ENCODE data around the gene PDE4A.
A peak's percentile ranks its signal among the peaks of the same experiment; 100 is the strongest.

The PDE4A gene

DNA sequence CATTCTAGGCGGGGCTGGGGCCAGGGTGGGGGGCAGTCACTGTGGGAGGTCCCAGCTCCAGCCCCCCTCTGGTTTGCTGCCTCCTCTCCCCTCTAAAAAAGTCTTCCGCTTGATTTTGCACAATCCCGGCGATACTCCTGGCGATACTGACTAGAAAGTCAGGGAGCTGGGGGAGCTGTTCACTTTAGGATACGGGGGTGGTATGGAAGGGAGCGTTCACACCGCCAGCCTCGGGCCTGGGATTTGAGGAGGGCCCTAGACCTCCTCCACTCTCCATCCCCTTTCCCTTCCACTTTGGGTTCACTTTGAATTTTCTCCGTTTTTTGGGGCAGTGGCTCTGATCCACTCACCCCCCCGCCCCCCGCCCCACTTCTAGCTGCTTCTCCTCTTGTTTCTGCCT is 47.8 kb downstream of the PDE4A start:
- no peak for DNase-seq

GRCh38 chr19:10471909-10472308 is 51.6 kb downstream of the PDE4A start:
- no peak for DNase-seq

DNA sequence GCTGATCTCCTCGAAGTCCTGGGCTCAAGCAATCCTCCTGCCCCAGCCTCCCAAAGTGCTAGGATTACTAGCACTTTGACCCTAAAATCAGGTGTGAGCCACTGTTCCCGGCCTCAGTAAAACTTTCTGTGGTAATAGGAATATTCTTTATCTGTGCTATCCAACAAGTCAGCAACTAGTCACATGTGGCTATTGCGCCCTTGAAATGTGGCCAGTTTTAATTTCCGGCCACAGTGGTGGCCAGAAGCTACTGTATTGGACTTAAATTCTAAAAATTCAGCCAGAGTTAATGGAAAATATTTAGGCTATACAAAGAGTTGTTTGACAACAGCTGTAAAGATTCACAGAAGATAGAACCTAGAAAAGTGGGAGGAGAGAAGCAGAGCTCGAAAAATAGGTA is 52.9 kb downstream of the PDE4A start:
- DNase-seq: no peak

DNA sequence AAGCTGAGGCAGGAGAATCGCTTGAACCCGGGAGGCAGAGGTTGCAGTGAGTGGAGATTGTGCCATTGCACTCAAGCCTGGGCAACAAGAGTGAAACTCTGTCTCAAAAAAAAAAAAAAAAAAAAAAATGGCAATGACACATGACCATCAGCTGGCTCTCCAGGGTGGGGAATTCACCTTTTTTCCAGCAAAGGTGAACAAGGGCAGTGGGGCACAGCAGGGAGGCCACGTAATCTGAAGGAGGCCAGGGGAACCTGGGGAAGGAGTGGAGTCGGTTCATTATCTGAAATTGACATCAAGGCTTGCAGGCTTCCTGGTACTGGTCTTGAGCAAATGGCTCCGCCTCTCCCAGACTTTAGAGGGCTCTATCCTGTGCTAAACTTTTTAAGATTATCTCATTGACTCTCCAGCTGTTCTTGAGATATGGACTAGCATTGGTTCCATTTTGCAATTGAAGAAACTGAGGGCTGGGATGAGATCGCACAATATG is 54.7 kb downstream of the PDE4A start:
- no peak for DNase-seq

GRCh38 chr19:10478476-10478875 is 58.1 kb downstream of the PDE4A start:
- DNase-seq: no peak

DNA sequence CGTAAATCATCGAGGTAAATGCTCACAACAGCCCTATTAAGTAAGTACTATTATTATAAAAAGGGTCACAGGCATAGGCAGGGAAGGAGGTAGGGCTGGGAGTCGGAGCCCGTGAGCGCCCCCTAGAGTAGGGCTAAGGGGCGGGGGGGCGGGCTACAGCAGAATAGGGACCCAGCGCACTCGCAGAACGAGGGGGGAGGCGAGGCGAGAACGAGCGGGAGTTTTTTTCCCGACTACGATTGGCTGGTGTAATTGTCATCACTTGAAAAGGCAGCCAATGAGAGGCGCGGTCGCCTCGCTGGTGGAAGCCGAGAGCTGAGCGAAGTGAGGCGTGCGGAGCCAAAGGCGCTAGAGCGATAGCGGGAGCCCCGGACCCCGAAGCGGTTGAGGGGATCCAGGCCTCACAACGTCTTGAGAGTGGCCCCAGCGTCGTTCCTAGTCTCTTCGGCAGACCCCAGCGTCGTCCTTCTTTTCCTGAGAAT is 58.6 kb downstream of the PDE4A start:
- peak; percentile 93 for DNase-seq

DNA sequence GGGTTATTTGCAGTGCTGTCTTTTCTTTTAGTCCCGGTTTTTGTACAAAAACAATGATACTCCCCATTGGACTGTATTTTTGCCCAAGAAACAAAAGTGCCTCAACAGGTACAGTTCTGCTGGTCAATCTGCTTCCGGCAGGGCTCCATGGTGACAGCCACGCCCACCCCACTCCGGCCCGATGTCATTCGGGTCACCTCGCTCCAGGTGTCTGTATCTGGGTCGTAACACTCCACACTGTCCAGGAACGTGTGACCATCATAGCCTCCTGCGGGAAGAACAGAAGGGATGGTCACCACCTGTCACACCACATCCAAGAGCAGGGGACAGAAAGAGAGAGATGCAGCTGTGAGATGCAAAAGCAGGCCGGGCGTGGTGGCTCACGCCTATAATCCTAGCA is 66.2 kb downstream of the PDE4A start:
- no peak for DNase-seq

DNA sequence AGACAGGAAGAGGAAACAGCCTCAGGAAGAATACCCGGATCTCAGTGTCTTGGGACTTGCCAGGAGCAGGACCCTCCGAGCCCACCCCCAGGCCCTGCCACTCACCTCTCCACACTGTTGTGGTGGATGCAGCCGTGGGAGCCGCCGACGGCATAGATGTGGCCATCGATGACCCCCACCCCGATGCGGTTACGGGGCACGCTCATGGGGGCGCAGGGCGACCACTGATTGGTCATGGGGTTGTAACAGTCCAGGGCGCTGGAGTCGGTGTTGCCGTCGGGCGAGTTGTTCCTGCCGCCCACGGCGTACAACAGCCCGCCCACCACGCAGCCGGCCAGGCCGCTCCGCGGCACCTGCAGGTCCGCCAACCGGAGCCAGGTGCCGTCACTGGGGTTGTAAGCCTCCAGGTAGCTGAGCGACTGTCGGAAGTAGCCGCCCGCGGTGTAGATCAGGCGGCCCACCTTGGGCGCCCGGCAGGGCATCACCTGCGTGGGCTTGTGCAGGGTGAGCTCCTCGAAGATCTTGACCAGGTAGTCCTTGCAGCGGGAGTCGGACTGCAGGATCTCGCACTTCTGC is 71.2 kb downstream of the PDE4A start:
- no peak for DNase-seq

GRCh38 chr19:10497371-10497770 is 77.0 kb downstream of the PDE4A start:
- no peak for DNase-seq

DNA sequence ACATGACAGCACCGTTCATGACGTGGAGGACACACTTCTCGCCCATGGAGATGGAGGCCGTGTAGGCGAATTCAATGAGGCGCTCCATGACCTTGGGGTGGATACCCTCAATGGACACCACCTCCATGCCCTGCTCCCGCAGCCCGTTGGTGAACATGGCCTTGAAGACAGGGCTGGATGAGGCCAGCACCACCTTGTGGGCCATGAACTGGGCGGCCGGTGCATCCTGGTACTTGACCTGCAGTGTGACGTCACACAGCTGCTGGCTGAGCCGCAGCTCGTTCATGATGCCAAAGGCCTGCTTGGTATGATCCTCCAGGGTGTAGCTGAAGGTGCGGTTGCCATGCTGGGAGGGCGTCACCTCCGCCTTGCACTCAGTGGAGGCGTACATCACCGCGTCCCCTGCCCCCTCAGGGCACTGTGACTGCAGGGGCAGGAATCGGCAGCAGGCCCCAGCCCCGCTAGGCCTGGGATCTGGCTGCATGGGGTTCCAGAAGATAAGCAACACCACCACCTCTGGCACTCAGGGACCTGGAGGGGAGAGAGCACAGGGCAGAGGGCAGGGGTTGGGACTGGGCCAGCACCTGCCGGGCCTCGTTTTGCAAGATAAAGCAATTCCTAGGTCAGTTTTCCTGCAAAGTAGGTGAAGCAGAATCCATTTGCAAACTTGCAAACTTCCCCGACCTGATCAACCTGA is 79.4 kb downstream of the PDE4A start:
- DNase-seq: no peak

GRCh38 chr19:10500247-10500592 is 79.9 kb downstream of the PDE4A start:
- no peak for DNase-seq

DNA sequence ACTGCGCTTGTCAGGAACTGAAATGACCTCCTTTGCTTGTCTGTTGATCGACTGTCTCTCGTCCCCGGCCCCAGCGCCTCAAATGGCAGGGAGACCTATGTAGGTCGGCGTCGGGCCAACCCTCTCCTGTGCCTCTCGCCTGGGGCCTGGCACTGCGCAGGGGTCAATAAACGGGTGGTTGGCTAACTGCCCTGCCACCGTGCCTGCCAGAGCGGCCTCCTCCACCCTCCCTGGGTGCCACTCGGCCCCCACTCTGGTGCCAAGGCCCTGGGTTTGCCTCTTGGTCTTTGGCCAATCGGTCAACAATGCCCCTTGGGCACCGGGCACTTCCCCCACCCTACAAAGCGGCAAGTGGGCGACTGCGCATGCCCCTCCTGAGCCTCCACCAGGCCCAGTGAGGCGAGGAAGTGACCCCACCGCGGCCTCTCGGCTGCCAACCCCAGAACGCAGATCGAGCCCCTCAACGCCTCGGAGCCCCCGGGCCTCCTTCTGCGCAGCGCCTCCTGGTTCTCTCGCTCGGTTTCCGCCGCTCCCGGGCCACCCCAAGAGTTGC is 81.7 kb downstream of the PDE4A start:
- DNase-seq: peak; percentile 79

GRCh38 chr19:10502524-10503001 is 82.2 kb downstream of the PDE4A start:
- peak; percentile 96 for DNase-seq

DNA sequence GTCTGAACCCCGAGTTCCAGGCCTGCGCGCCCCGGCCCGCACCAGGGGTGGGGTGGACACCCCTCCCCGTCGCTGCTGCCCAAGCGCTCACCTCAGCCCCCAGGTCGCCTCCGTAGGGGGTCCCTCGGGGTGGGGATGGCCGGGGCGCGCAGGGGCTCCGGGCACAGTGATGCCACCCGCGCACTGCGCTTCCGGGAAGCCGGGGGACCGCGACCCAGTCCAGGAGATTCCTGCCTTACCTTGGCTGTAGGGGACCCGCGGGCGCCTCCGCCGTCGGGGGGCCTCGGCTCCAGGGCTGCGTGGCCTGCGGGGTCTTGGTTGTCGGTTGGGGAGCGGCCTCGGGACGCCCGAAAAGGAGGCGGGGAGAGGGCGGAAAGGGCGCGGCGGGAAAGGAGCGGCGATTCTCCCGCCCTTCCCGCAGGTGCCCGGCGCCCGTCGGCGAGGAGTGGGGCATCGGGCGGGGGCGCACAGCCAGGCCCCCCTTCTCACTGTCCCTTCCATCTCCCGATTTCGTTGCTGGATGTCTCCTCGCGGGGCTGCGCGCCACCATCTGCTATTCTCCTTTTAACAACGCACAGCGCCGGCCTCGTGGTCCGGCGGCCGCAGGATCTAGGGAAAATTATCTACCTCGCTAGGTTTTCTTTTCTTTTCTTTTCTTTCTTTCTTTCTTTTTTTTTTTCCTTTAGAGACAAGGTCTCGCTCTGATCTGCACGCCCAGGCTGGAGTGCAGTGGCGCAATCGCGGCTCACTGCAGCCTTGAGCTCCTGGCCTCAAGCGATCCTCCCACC is 82.9 kb downstream of the PDE4A start, which contains the start of gene KEAP1:
KEAP1 (minus strand) TSS at position 355 of the 788 bp plus-strand sequence. CDS start 3,323 bp downstream, outside the sequence.
- DNase-seq: peak; percentile 64

DNA sequence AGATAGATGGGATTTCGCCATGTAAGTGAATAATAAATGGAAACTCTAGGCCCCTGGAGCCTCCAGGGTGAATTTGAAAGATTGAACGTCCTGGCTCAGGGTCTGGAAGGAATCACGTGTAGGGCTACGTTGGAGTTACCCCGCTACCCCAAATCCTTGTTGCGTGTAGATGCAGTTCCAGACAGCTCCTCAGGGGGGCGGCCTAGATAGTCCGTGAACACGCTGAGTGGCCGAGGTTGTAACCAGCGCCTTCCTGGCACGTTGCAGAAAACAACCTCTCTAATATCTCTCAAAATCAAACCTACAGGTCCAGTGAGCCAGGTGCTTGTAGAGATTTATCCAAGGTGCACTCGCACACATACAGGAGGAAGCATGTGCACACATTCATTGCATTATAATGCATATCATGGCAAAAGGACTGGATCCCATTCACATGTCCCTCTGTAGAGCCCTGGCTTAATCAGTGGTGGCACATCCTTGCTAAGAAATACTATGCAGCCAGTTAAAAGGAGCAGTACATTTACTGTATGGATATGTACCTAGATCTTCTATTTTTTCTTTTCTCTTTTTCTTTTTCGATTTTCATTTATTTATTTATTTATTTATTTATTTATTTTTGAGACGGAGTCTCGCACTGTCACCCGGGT is 85.4 kb downstream of the PDE4A start:
- peak; percentile 70 for DNase-seq

GRCh38 chr19:10508036-10508435 is 87.7 kb downstream of the PDE4A start:
- DNase-seq: no peak

GRCh38 chr19:10508707-10509106 is 88.4 kb downstream of the PDE4A start:
- DNase-seq: no peak

DNA sequence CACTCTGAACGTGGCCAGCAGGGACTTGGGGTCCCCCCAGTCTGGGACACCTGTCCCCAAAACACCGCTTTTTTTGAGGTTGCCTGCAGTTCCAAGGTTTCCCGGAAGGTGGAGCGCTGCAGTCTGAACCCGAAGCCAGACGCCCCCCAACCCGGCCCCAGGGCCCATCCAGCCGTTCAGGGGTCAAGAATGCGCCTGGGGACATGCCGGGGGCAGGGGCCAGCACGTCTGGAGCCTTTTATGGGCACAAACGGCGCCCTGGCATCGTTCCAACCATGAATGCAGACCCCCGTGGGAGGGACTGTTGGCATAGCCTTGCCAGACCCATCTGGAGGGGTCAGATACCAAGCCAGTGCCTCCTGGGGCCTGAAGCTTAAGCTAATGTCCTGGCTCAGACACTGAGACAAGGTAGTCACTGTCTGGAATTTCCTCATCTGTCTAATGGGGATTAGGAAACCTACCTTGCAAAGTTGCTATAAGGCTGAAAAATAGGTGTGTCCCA is 90.0 kb downstream of the PDE4A start:
- DNase-seq: peak; percentile 40

DNA sequence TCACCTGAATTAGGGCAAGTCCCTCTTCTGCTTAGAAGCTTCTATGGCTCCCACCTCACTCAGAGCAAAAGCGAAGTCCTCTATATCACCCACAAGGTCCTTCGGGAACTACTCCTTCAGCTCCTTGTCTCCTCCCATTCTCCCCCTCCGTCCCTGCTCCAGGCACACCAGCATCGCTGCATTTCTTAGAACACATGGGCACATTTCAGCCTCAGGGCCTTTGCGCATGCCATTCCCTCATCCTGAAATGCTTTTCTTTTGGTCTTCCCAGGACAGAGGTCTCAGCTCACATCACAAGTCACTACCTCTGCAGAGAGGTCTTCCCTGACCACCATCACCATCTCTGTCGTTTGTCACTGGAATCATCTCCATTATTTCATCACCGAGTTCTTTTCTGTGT is 92.9 kb downstream of the PDE4A start:
- no peak for DNase-seq

GRCh38 chr19:10514211-10515145 is 94.1 kb downstream of the PDE4A start:
- DNase-seq: no peak

GRCh38 chr19:10516064-10516385 is 95.7 kb downstream of the PDE4A start:
- no peak for DNase-seq

All from femur (tissue), 1 donor.